ENCODE measurements around the gene ABL1.

Gene ABL1

DNA sequence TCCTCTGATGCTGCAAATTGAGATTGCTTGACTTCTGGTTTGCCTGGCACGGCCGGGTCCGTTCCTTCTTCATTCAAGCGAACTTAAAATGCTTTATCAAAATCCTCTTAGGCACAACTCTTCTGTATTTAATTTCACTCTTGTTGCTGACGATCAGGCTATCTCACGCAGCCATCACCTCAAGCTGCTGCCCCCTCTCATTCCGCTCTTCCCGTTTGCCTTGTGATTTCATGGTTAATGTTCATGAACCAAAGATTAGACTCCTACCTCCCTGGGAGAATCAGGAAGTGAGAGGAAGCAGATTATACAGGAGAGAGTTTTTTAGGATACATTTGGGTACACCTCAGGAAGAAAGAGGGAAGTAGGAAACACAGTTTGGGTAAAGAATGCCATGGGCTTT, 38.9 kb downstream of the ABL1 start:
- DNase-seq = no peak

DNA sequence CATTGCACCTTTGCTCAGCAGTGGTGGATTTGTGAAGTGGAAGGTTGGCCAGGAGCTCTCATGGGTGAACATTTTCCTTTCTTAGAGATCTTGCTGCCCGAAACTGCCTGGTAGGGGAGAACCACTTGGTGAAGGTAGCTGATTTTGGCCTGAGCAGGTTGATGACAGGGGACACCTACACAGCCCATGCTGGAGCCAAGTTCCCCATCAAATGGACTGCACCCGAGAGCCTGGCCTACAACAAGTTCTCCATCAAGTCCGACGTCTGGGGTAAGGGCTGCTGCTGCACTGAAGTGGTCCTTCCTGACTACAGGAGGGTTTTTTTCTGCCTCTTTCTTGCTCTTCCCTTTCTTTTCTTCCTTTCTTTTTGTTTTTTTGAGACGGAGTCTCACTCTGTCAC, 39.7 kb downstream of the ABL1 start:
- no peak for DNase-seq

DNA sequence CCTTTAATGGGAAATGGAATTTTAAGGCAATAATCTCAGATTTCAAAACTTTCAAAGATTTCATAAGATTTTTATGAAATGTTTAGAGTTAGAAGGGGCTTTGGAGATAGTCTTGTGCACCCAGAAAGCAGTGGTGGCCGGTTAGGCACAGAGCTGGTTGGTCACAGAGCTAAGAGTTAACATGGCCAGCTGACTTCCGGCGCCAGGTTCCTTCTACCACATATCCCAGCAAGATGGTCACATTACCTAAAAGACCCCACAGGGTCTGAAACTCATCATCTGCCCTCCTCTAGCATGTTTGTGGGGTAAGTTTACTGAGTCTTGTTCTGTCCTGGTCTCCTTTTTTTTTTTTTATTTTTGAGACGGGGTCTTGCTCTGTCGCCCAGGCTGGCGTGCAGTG, 42.2 kb downstream of the ABL1 start:
- no peak for DNase-seq

DNA sequence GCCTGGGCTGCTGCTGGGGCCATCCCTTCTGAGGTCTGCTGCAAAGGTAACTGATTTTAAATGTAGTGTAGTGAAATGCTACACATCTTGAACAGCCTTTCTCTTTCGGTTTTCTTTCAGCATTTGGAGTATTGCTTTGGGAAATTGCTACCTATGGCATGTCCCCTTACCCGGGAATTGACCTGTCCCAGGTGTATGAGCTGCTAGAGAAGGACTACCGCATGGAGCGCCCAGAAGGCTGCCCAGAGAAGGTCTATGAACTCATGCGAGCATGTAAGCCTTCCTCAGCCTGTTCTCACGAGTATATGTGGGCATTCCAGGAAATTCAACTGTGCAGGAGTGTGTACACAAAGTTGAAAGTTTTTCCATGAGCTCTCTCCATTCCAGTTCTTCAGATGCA, 43.2 kb downstream of the ABL1 start:
- no peak for DNase-seq

DNA sequence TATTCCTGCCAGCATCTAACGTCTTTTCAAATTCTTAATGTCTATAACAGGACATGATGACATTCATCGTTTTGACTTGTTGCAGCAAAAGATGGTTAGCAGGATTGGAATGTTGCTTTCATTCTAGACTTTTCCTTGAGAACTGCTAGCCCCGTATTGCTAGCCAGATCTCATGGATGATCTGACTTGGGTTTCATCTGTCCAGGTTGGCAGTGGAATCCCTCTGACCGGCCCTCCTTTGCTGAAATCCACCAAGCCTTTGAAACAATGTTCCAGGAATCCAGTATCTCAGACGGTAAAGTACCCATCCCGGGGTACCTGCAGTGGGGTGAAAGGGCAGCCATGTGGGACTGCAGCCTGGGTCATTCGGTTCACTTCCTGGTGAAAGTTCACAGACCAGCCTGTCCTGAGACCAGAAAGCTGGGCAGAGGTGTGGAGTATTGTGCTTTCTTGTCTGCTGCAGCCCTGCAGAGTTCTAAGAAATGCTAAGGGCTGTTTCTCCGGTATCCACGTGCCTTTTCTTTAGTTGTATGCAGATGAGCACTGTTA, 44.9 kb downstream of the ABL1 start:
- no peak for DNase-seq

DNA sequence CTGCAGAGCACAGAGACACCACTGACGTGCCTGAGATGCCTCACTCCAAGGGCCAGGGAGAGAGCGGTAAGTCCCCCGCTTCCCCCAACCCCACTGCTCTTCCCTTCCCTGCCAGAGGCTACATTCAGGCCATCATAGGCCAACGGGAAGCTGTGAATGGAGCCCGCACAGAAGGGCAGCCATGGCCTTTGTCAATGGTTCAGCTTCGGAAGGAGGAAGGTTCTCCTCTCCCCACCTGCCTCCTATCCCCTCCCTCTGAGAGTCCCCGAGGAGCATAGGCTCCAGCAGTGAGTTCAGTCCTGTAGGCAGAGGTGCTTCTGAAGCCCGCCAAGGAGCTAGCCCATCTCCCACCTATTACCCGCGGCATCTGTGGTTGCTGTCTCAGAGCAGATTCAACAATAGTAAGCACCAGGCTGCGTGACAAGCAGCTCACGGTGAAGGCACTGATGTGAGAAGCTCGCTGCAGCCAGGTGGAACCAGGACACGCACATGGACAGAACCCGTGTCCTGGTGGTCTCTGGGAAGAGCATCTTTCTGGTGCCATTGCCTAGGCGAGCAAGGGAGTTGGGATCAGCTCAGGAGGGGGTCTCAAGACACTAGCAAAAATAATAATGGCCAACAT, 45.7 kb downstream of the ABL1 start:
- no peak for DNase-seq

DNA sequence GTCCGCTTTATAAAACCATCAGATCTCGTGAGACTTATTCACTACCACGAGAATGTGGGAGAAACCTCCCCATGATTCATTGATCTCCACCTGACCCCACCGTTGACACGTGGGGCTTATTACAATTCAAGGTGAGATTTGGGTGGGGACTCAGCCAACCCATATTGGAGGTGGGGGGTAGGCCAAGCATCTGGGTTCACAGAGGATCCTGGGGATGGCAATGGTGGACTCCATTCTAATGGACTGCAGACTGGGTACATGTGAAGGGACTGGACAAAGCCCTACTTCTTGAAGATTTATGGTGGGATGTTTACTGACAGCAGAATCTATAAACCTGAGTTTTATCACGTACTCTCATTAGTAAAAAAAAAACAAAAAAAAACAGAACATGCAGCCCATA, 46.5 kb downstream of the ABL1 start:
- DNase-seq = no peak

DNA sequence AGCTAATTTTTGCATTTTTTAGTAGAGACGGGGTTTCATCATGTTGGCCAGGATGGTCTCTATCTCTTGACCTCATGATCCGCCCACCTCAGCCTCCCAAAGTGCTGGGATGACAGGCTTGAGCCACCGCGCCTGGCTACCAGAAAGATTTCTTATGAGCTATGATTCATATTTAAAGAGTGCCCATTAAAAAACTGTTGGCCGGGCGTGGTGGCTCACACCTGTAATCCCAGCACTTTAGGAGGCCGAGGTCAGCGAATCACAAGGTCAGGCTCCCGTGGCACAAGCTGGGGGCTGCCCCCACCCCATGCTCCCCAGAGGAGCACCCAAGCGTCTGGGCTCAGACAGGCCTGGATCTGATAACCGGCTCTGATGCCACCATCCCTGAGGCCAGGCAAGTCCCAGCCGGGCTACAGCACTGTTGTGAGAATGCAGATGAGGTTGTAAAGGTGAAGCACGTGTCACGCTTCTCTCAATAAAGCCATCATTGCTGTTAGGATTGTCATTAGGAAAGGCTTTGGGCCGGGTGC, 47.7 kb downstream of the ABL1 start:
- no peak for DNase-seq

DNA sequence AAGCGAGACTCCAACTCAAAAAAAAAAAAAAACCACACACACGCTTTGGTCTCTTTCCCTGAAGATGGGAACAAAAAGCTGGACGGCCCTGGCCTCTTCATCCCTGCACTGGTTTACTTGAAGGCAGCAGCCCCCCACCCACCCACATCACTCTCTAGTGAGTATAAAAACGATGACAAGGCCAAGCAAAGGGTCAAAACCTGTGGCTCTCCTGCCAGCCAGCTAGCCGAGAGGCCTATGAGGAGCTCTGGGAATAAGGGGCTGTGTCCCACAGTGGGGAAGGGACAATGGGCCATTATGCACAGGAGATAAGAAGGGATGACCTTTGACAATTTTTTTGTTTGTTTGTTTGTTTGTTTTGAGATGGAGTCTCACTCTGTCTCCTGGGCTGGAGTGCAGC, 48.4 kb downstream of the ABL1 start:
- DNase-seq = no peak

DNA sequence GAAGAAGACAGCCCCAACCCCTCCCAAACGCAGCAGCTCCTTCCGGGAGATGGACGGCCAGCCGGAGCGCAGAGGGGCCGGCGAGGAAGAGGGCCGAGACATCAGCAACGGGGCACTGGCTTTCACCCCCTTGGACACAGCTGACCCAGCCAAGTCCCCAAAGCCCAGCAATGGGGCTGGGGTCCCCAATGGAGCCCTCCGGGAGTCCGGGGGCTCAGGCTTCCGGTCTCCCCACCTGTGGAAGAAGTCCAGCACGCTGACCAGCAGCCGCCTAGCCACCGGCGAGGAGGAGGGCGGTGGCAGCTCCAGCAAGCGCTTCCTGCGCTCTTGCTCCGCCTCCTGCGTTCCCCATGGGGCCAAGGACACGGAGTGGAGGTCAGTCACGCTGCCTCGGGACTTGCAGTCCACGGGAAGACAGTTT, 49.1 kb downstream of the ABL1 start:
- DNase-seq = no peak

DNA sequence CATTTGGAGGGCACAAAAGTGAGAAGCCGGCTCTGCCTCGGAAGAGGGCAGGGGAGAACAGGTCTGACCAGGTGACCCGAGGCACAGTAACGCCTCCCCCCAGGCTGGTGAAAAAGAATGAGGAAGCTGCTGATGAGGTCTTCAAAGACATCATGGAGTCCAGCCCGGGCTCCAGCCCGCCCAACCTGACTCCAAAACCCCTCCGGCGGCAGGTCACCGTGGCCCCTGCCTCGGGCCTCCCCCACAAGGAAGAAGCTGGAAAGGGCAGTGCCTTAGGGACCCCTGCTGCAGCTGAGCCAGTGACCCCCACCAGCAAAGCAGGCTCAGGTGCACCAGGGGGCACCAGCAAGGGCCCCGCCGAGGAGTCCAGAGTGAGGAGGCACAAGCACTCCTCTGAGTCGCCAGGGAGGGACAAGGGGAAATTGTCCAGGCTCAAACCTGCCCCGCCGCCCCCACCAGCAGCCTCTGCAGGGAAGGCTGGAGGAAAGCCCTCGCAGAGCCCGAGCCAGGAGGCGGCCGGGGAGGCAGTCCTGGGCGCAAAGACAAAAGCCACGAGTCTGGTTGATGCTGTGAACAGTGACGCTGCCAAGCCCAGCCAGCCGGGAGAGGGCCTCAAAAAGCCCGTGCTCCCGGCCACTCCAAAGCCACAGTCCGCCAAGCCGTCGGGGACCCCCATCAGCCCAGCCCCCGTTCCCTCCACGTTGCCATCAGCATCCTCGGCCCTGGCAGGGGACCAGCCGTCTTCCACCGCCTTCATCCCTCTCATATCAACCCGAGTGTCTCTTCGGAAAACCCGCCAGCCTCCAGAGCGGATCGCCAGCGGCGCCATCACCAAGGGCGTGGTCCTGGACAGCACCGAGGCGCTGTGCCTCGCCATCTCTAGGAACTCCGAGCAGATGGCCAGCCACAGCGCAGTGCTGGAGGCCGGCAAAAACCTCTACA, 49.8 kb downstream of the ABL1 start:
- DNase-seq = no peak

DNA sequence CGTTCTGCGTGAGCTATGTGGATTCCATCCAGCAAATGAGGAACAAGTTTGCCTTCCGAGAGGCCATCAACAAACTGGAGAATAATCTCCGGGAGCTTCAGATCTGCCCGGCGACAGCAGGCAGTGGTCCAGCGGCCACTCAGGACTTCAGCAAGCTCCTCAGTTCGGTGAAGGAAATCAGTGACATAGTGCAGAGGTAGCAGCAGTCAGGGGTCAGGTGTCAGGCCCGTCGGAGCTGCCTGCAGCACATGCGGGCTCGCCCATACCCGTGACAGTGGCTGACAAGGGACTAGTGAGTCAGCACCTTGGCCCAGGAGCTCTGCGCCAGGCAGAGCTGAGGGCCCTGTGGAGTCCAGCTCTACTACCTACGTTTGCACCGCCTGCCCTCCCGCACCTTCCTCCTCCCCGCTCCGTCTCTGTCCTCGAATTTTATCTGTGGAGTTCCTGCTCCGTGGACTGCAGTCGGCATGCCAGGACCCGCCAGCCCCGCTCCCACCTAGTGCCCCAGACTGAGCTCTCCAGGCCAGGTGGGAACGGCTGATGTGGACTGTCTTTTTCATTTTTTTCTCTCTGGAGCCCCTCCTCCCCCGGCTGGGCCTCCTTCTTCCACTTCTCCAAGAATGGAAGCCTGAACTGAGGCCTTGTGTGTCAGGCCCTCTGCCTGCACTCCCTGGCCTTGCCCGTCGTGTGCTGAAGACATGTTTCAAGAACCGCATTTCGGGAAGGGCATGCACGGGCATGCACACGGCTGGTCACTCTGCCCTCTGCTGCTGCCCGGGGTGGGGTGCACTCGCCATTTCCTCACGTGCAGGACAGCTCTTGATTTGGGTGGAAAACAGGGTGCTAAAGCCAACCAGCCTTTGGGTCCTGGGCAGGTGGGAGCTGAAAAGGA, 50.7 kb downstream of the ABL1 start:
- DNase-seq = no peak

DNA sequence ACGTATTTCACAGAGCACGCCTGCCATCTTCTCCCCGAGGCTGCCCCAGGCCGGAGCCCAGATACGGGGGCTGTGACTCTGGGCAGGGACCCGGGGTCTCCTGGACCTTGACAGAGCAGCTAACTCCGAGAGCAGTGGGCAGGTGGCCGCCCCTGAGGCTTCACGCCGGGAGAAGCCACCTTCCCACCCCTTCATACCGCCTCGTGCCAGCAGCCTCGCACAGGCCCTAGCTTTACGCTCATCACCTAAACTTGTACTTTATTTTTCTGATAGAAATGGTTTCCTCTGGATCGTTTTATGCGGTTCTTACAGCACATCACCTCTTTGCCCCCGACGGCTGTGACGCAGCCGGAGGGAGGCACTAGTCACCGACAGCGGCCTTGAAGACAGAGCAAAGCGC, 51.9 kb downstream of the ABL1 start:
- no peak for DNase-seq

DNA sequence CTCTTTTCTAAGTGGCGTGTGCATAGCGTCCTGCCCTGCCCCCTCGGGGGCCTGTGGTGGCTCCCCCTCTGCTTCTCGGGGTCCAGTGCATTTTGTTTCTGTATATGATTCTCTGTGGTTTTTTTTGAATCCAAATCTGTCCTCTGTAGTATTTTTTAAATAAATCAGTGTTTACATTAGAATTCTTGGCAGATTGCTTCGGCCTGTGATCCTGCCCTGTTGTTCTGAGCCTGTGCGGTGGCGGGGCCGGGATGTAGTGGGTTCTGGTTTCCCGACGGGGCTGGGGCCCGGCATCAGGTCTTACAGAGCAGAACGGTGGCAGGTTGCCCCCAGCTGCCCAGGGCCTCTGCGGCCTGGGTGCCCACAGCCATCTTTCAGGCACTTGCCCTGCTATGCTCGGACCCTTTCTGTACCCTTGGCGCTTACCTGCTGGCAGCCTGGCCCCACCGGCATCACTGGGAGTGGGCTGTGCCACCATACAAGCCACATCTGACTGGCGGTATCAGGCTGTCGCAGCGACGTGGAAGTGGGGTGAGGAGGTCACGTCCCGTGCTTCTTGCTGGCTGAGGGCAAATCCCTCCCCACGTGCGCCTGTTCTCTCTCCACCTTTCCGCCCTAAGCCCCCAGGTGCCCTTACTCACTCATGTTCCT, 52.6 kb downstream of the ABL1 start:
- no peak for DNase-seq

DNA sequence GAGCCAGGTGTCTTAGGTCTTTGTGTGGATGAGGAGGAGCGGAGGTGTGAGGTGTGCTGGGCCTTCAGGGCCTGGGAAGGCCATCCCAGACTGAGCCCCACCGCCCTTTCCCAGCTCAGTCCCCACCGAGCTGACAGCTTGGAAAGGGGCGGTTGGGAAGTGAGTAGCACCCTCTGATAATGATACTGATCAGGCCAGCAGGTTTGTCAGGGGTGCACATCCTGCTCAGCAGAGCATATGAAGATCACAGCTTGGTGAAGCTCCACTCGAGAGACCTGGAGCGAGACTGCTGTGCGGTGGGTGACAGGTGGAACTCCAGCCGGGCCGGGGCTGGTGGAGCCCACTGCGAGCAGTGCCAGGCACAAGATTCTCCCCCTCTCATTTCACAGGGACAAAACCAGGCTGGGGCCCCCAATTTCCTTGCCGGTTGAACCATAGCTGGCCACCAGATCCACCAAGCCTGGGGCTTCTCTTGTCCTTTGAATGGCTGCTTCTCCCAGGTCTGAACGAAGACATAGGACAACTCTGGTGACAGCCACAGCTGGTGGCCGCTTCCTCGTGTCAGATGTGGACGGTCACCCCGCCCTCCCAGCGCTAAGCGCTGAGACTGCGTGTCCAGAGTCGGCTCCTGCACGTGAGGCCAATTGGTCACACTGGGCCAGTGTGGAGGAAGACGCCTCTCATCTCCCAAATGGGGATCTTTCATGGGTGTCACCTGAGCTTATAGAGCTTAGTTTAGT, 53.3 kb downstream of the ABL1 start:
- no peak for DNase-seq

DNA sequence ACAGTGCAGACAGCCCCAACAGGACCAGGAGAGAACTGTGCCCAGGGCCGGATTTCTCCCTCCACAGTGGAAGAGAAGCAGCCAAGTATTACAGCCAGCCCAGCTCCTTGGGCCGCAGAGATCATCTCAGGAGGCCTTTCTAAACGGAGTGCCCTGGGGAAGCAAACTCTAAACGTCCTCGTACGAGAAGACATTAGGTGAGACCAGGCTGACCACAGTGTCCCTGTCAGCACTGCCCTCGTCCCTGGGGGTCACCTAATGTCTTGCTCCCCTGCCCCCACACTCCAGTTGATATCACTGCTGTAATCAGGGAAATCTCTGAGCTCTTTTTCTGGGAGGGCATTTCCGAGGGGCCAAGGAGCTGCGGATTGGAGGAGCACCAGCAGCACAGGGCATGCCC, 55.1 kb downstream of the ABL1 start:
- DNase-seq = no peak

DNA sequence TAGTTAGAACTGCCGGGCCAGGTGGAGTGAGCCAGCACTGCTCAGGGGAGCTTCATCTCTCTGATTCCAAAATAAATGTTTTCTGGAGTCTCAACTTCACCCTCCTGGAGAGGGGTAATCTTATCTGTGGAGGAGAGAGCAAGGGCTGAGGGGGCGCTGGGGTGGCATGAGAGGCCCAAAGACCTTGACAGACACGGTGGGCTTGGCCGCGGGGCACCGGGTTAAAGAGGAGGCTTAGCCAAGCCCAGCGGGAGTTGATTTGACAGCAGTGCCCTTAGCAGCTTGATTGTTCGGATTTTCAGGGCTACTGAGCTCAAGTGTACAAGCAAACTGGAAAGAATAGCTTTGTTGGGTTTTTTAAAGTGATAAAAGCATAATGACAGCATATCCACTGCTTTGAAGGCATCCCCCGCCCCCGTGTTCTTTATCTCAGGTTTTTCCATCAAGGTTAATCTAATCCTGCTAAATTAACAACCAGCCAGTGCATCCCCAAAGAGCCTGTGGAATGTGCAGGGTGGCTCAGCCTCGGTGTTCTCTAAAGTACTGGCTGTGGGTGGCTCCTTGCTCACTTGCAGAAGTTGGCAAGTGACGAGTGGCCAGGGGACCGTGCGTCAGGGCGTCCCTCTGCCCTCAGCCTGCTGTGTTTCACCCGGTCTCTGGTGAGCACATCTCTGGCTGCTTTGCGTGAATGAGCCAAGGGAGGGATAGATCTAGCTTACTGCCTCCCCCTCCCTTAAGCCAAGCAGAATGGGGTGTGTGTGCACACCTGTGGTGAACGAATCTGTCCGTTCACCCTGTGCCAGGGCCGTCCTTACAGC, 56.0 kb downstream of the ABL1 start:
- no peak for DNase-seq

DNA sequence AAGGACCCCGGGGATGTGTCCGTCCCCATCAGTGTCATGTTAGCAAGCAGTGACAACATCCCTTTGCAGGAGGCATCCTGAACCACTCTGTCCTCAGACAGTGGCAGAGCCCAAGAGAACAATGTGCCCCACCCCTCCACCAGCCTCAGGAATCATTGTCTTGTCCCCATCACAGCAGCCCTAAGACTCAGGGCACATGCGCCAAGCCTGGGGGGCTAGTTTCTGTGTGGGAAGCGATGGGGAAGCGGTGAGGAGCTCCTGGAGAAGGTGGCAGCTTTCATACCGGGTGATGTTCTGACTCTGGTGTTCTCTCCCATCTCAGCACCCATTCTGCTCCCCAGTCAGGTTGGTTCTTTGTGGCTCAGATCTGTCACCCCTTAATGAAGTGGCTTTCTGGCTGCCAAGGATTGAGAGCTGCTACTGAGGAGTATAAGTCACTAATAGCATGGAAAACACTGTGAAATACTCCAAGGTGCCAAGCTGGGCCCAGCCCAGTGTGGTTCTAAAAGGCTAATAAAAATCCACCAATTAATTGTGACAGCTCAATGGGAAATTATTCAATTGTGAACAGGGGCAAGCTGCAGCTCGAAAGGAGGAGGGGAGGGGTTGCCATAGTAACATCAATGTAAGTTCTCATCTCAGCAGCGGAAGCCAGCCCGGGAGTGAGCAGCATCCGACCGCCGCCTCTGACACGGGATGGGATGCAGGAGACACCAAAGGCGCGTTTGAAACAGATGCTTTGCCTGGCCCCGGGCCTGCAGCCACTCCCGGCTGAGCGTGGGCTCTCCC, 56.8 kb downstream of the ABL1 start:
- no peak for DNase-seq

DNA sequence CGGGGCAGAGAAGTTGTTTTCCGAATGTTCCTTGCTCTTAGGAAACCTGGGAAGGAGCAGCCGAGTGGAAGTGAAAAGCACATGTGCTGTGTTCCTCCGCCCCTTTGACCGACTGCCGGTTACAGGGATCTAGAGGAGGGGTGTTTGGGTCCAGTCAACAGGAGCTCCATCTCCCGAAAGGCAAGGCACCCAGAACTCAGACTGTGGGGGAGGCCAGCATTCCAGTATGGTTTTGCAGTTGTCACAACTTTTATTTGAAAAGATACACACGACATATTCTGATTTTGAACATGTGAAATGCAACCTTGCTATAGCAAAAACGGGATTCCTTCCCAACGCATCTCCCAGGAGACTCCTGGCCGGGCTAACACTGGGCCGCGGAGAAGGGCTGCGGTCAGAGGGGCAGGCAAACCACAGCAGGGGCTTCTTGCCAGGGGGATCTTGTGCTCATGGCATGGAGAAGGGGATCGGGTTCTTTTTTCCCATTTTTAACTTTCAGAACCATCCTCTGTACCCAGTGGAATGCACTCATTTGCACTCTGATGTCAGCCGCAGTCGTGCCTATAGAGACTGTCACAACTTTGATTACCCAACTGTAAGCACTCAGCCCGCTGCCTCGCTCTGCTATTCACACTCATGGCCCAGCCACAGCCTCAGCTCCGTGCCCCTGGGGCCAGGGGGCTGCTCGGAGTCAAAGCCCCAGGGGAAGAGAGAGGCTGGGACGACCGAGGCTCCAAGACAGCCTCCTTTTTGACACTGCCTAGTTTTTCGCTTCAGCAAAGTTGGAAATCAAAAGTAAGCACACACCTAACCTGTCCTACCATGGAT, 57.6 kb downstream of the ABL1 start:
- no peak for DNase-seq
